K562 (cell line): ENCODE data around the gene RBMS3. TPM values are rescaled to one million over a fixed set of nuclear protein-coding genes. Genes with fewer than 3 reads are reported as not detected.

ENCODE experiments used
- ATAC-seq: fragments of 200-7000 bp; cut with Tn5 transposase; 3 replicates; pipeline ENCODE4 v1.9.1; 2020; ENCODE audit warnings: moderate library complexity
- BruUV-seq: library from RNA; stranded (reverse); fragments of 400-500 nt; replicated peaks from 2 replicates; lab custom pipeline; 2021; lab: Mats Ljungman, UMichigan
- CTCF ChIA-PET: fragments of 300-600 bp; formaldehyde crosslinking; extraction: SDS; loops from one replicate; lab custom pipeline; 2021; ENCODE audit warnings: low intra/inter-chr PET ratio; lab: Yijun Ruan, JAX
- POLR2A ChIA-PET: fragments of 300-600, 350-650 bp; sonication (Branson Sonifier 250); formaldehyde crosslinking; extraction: SDS; loops from one replicate; lab custom pipeline; 2021; ENCODE audit warnings: antibody characterized with exemption, inconsistent platforms; lab: Yijun Ruan, JAX
- DNase-seq, 4 experiments: peaks; one replicate each; pipeline versions ENCODE4 v3.0.0 to v3.0.0-alpha.2; 2011 to 2018; ENCODE audit warnings: low spot score in 3 of 4, mixed read lengths in 3 of 4; ENCODE audit errors: extremely low read depth in 1 of 4
- FAIRE-seq: peaks from 2 replicates; lab custom pipeline; 2011; peaks lifted over from hg19 to GRCh38; lab: Jason Lieb, UNC
- H2AFZ ChIP-seq: 2 replicates; pipeline ENCODE4 v1.6.0; 2011; ENCODE audit warnings: low read depth, low read length, control low read depth, inconsistent platforms
- H3K27ac ChIP-seq: fragments of 200-600 bp; 3 replicates; pipeline ENCODE4 v1.8.0; 2011; ENCODE audit warnings: low read depth, mild to moderate bottlenecking, control low read depth, inconsistent platforms, low read length, moderate library complexity, mixed read lengths; ENCODE audit errors: extremely low read depth
- H3K27me3 ChIP-seq, 2 experiments: fragments of 300-600 bp in 1 of 2; 2 replicates in 1 of 2; 3 replicates in 1 of 2; pipeline versions ENCODE4 v1.6.0 to v1.8.0; 2011; ENCODE audit warnings: inconsistent platforms in 2 of 2, low read length in 2 of 2, mild to moderate bottlenecking in 1 of 2, mixed read lengths in 1 of 2, moderate library complexity in 1 of 2; ENCODE audit not compliant: control insufficient read depth in 2 of 2, insufficient read depth in 2 of 2
- H3K36me3 ChIP-seq: fragments of 300-600 bp; 3 replicates; pipeline ENCODE4 v1.8.0; 2011; ENCODE audit warnings: mild to moderate bottlenecking, low read length, inconsistent platforms; ENCODE audit not compliant: control insufficient read depth, insufficient read depth
- H3K4me1 ChIP-seq, 2 experiments: fragments of 200-600 bp in 1 of 2; replicated peaks in 1 of 2; 2 replicates in 1 of 2; 3 replicates in 1 of 2; pipeline versions ENCODE4 v1.5.1 to v1.8.0; 2011; ENCODE audit warnings: inconsistent platforms in 2 of 2, low read length in 2 of 2, mild to moderate bottlenecking in 1 of 2, mixed read lengths in 1 of 2, moderate library complexity in 1 of 2; ENCODE audit not compliant: control insufficient read depth in 2 of 2, insufficient read depth in 2 of 2
- H3K4me2 ChIP-seq: 2 replicates; pipeline ENCODE4 v1.6.1; 2011; ENCODE audit warnings: low read length, control low read depth, inconsistent platforms, mixed read lengths; ENCODE audit not compliant: insufficient read depth
- H3K4me3 ChIP-seq: fragments of 200-600 bp; sonication (generic), shearing (Covaris generic); 2 replicates; pipeline ENCODE4 v1.5.1; 2016; ENCODE audit warnings: control low read depth, inconsistent platforms
- H3K79me2 ChIP-seq: fragments of 200-600 bp; 3 replicates; pipeline ENCODE4 v1.8.0; 2011; ENCODE audit warnings: low read length, inconsistent platforms; ENCODE audit not compliant: control insufficient read depth, insufficient read depth
- H3K9ac ChIP-seq, 2 experiments: 2 replicates each; pipeline versions ENCODE4 v1.6.0 to v1.6.1; 2011; ENCODE audit warnings: low read depth in 2 of 2, low read length in 2 of 2, control low read depth in 1 of 2, inconsistent platforms in 1 of 2, mild to moderate bottlenecking in 1 of 2, mixed read lengths in 1 of 2; ENCODE audit not compliant: insufficient read depth in 1 of 2
- H3K9me1 ChIP-seq: one replicate; pipeline ENCODE4 v1.6.0; 2011; ENCODE audit warnings: inconsistent platforms, mild to moderate bottlenecking, low read length, moderate library complexity; ENCODE audit not compliant: control insufficient read depth, insufficient read depth
- H3K9me3 ChIP-seq: replicated peaks from 2 replicates; pipeline ENCODE4 v1.5.1; 2011; ENCODE audit warnings: low read depth, low read length, inconsistent platforms; ENCODE audit not compliant: control insufficient read depth, insufficient read depth
- H4K20me1 ChIP-seq: replicated peaks from 2 replicates; pipeline ENCODE4 v1.6.1; 2011; ENCODE audit warnings: low read length, inconsistent platforms, mixed read lengths; ENCODE audit not compliant: control insufficient read depth, insufficient read depth
- E2F5 ChIP-seq: sonication (generic); formaldehyde crosslinking; IDR thresholded peaks from 2 replicates; pipeline ENCODE4 v1.8.0; 2022; ENCODE audit warnings: mild to moderate bottlenecking, missing genetic modification reagents
- ETV6 ChIP-seq, 3 experiments: fragments of 150-350 bp in 1 of 3; sonication (generic) in 1 of 3; formaldehyde crosslinking in 1 of 3; IDR thresholded peaks; 2 replicates each; pipeline versions ENCODE4 v1.6.1 to v1.8.0; 2014 to 2022; ENCODE audit warnings: borderline replicate concordance in 2 of 3, low read depth in 2 of 3, antibody characterized with exemption in 1 of 3, low read length in 1 of 3, mild to moderate bottlenecking in 1 of 3, missing genetic modification reagents in 1 of 3
- KDM1A ChIP-seq, 2 experiments: fragments of 450-650 bp; IDR thresholded peaks; 2 replicates each; pipeline ENCODE4 v1.6.1; 2016; ENCODE audit warnings: mild to moderate bottlenecking in 2 of 2
- NCOA6 ChIP-seq: fragments of 450-650 bp; IDR thresholded peaks from 2 replicates; pipeline ENCODE4 v1.6.1; 2017; ENCODE audit warnings: mild to moderate bottlenecking
- SRSF7 ChIP-seq: fragments of 200-400 bp; formaldehyde crosslinking; optimal IDR thresholded peaks from 2 replicates; pipeline ENCODE3; 2017; ENCODE audit warnings: mild to moderate bottlenecking, low read depth, low read length
- TGIF2 ChIP-seq: sonication (generic); formaldehyde crosslinking; IDR thresholded peaks from 2 replicates; pipeline ENCODE4 v1.8.1; 2022; ENCODE audit warnings: mild to moderate bottlenecking, missing genetic modification reagents, moderate library complexity
- ZNF212 ChIP-seq: fragments of 450-650 bp; formaldehyde crosslinking; IDR thresholded peaks from 2 replicates; pipeline ENCODE4 v1.4.0; 2020; ENCODE audit warnings: mild to moderate bottlenecking
- WGBS: fragments of 100-300 bp; shearing (Covaris generic); methylation state at CpG from one replicate; pipeline ENCODE4 v1.1.6; 2016; ENCODE audit warnings: low coverage, mixed read lengths; ENCODE audit not compliant: insufficient coverage; ENCODE audit errors: missing lambda C conversion rate; 5-methylcytosine and 5-hydroxymethylcytosine counted together
- in situ Hi-C: fragments of 300-500 bp; cut with MboI; formaldehyde crosslinking; loops from 4 replicates; pipeline ENCODE4 v1.15.0; 2018; ENCODE audit warnings: inconsistent platforms, mixed read lengths
- intact Hi-C: fragments of 100-400 bp; cut with micrococcal nuclease; formaldehyde crosslinking; loops from 2 replicates; pipeline ENCODE4 v1.14.2; 2022
- polyA plus RNA-seq, 8 experiments: library from polyadenylated mRNA; depleted of rRNA in 4 of 8; stranded (reverse) in 5 of 8; unstranded in 3 of 8; fragments of >200 nt; fragmentation: Nextera tagmentation in 2 of 8; fragmentation: Illumina TruSeq in 1 of 8; extraction: Ambion mirVana in 2 of 8; extraction: Trizol in 1 of 8; gene quantifications; 2 replicates each; pipeline versions ENCODE4 v1.2.1 to v1.2.3, GENCODE V29; 2011 to 2014; ENCODE audit warnings: inconsistent platforms in 1 of 8, missing spikeins in 1 of 8
- total RNA-seq, 7 experiments: library from RNA; depleted of rRNA in 6 of 7; stranded (reverse); fragments of >200 nt in 6 of 7; fragmentation: Illumina TruSeq in 2 of 7; extraction: Trizol in 2 of 7; gene quantifications; 2 replicates each; pipeline versions ENCODE4 v1.2.1 to v1.2.3, GENCODE V29; 2011 to 2021; ENCODE audit warnings: low replicate concordance in 1 of 7

The RBMS3 gene
- total and polyA plus RNA-seq, 9 of the 15 experiments (the other 6 are each of a cell fraction or from before 2014, with no cell fraction given), result 0.20 TPM; not detected in 8

- no peak for TF ChIP-seq ETV6 (IDR thresholded peaks at IDR 0.05; ENCODE audit: borderline replicate concordance in 1 of 2, low read depth in 2 of 2, low read length in 1 of 2)
- TF ChIP-seq ETV6 (CRISPR knock-in tag; IDR thresholded peaks at IDR 0.05; ENCODE audit: borderline replicate concordance), result no peak
- no peak for TF ChIP-seq ZNF212 (CRISPR knock-in tag)
- no peak for TF ChIP-seq E2F5 (CRISPR knock-in tag)
These were observed 616.0 kb downstream of the RBMS3 start (continued) for GRCh38 chr3:29896856-29897255.

- Histone ChIP-seq H4K20me1 (no peaks in the 10 kb centered on the region), H3K4me1 (no peaks in the 10 kb centered on the region), H3K9me3 (no peaks in the 10 kb centered on the region; the same call in 1 of the 2 replicates), H3K9ac (no peak overlapping the region), H3K27me3 (no peaks in the 10 kb centered on the region), H3K36me3 (no peaks in the 10 kb centered on the region), H2AFZ (no peak overlapping the region), H3K4me3 (no peak overlapping the region), H3K9me1 (no peaks in the 10 kb centered on the region), H3K4me2 (no peak overlapping the region), H3K79me2 (no peaks in the 10 kb centered on the region), H3K27ac (no peak overlapping the region)
- WGBS, result under 1% methylated on average over 7 of the region's 7 CpGs
- intact Hi-C loops (no loop called here), in situ Hi-C loops (no loop called here)
- ATAC-seq (no peak), FAIRE-seq (no peak), DNase-seq (no peak)
- no TSS peak for BruUV-seq
- ChIA-PET POLR2A (no interaction called here), CTCF (no interaction called here)
- TF ChIP-seq NCOA6 (no peak), SRSF7 (no peak), TGIF2 (CRISPR knock-in tag) (no peak), KDM1A (IDR thresholded peaks at IDR 0.05) (no peak)
These were observed 617.5 kb downstream of the RBMS3 start for GRCh38 chr3:29898171-29898965.
